GM20431 (cell line): ENCODE data around the gene PPP1R16B.
"Not testable (repeated sequence)": the region's sequence is repeated elsewhere in the genome, so short reads cannot be mapped to it uniquely, and the experiment has no call there.

ENCODE experiments used
- in situ Hi-C: fragments of 300-500 bp; cut with MseI, MboI; formaldehyde crosslinking; loops from one replicate; pipeline ENCODE4 v1.15.0; 2020; ENCODE audit warnings: low sequenced_read_pairs; ENCODE audit not compliant: unreplicated experiment

PPP1R16B gene

DNA sequence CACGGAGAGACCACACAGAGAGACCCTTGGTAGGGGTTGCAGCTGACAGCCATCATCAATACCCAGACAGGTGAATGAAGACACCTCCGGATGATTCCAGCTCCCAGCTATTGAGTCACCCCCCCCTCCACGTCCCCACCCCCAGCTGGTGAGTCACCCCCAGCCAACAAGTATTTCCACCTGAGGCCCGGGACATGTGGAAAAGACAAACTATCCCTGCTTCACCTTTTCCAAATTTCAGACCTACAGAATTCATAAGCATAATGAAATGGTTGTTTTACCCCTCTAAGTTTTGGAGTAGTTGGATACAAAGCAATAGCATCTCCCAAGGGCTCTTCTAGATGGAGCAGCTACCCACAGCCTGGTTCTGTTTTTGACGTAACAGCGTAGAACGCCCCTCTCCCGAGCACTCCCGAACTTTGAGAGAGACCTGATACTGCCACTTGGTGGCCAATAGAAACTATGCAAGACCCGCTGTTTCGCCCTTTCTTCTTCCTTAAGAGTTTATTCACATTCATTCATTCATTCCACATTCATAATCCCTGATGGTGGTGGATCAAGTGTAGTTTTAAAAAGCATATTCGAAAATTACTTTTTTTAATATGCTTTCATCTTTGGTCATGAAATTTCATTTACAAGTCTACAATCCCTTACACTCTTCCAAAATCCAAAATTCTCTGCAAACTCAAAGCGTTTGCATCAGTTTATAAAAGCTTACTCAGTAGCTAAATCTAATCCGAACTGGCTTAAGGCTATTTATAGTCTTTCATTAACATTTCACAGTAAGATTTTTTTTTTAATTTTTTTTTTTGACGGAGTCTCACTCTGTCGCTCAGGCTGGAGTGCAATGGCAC lies 15.1 kb upstream of the PPP1R16B start:
- in situ Hi-C loops, result no loop called here

DNA sequence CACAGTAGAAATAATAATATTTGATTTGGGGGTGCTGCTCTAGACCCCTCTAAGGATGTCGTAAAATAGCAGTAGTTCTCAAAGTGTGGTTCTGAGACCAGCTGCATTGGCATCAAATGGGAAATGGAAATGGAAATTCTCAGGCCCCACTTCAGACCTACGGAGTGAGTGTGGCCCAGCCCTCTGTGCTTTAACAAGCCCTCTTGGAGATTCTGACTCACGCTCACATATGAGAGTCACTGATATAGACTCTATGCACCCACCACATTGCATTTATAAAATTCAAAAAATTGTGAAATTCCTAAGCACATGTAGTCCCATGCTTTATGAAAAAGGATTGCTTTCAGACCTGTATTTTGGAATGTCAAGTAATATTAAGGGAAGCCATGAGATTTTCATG lies 14.2 kb upstream of the PPP1R16B start:
- in situ Hi-C loops, result no loop called here

DNA sequence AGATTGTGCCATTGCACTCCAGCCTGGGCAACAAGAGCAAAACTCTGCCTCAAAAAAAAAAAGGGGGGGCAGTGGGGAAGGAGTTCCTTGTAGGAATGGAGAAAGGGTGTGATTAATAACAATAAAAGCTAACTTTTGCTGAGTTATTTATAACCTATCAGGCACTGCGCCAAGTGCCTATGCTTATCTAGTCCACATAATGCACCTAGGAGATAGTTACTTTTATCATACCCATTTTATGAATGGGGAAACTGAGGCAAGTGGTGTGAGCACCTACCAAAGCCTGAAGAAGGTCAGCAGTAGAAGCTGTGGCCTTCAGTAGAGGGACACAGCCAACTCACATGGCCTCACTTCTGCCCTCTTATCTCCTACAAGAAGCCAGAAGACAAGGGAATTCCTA lies 13.6 kb upstream of the PPP1R16B start:
- in situ Hi-C loops, result no loop called here

DNA sequence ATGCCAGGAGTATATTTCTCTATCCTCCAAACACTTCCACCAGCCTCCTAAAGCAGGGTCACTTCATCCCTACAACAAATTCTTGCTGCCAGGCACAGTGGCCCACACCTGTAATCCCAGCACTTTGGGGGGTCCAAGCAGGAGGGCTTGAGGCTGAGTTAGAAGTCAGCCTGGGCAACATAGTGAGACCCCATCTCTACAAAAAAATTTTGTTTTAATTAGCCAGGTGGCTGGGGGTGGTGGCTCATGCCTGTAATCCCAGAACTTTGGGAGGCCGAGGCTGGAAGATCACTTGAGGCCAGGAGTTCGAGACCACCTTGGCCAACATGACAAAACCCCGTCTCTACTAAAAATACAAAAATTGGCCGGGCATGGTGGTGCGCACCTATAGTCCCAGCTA lies 11.4 kb upstream of the PPP1R16B start:
- in situ Hi-C loops, result not testable (repeated sequence)

DNA sequence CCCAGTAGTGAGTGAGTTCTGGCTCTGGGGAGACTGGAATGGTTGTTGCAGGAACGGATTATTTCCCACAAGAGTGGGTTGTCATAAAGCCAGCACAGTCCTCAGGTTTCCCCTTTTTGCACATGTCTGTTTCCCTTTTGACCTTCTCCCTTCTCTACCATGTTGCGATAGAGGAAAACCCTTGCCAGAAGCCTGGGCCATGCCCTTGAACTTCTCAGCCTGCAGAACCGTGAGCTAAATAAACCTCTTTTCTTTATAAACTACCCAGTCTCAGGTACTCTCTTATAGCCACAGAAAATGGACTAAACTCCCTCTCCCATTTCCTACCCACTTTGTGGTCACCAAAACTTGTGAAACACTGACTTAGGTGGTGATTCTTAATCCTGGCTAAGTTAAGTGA lies 7.2 kb upstream of the PPP1R16B start:
- in situ Hi-C loops, result no loop called here

DNA sequence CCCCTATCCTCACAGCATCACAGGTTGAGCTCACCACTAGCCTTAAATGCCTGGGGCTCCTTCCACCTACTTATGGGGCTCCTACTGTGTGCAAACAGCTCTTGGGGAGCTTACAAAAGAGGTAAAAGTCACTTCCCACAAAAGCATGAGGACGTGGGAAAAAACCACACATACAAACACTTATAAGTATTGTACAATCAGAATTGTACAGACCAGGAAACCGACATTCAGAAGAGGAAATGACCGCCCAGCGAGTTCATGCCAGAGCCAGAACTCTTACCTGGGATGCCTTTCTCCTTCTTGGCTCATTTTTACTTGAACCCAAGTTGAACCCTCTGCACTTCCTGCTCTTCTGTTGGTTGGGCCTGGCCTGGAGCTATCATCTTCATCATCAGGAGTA lies 6.3 kb upstream of the PPP1R16B start:
- in situ Hi-C loops, result no loop called here

DNA sequence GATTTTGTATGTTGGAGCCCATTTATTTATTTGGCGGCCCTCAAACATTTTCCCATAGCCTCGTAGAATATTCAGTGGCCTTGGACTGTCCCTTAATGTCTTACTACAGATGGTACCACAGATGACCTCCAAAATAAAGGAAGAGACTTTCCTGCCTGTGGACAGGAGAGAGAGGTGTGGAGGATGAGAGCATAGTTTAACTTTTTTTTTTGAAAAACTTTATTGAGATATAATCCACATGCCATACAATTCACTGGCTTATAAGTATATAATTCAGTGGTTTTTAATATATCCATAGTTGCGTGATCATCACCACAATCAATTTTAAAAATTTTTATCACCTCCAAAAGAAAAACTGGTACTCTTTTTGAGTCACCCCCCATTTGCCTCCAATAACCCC lies 4.6 kb upstream of the PPP1R16B start:
- in situ Hi-C loops, result no loop called here

DNA sequence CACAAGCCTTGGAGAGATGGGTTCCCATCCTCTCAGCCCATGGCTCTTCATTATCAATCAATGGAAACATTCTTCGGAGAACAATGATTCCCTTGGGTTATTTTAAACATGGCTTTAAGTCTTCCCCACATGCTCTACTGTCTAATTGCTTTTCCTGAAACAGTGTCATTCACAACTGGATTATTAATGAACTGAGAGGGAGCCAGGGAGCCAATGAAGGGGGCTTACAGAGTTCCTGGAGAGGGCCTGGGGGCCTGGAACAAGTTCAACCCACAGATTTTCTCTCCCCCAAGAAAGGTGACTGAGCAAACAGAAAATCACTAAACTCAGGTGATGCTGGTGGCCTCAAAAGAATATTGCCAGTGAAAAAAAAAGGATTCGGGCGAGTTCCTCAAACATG lies 1.3 kb upstream of the PPP1R16B start:
- in situ Hi-C loops, result no loop called here

DNA sequence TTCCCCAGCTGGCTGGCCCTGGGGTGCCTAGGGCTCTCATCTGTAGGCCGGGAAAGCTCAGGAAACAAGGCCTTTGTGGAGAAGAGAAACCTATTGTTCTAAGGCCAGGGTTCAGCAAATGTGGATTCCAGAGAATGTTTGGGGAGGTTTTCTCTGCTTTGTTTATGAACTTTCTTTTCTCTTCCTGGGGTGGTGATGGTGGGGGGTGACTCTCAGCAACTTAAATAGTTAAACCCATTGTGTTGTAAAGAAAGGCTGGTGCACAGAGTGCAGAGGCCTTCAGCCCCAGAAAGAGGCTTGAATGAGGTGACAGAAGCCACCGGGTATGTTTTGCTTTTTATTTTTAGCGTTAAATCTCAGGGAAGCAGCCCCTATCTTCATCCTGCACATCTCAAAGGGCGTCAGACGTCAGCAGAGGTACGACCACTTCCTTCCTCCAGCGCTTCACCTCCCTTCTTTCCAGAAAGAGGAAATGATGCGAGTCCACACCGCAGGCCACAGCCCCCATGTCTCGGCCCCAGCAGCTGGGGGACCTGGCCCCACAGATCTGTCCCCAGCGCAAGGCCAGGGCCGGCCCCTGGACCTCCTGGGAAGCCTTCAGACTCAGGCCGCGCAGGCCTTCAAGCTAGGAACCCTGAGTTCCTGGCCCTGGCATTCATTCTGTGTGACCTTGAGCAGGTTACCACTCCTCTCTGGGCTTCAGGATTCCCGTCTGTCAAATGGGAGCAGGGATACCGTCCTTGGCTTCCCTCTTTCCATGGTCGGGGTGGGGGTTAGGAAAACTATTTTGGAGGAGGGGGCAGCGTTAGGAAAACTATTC lies 605 bp upstream of the PPP1R16B start:
- in situ Hi-C loops, result no loop called here

DNA sequence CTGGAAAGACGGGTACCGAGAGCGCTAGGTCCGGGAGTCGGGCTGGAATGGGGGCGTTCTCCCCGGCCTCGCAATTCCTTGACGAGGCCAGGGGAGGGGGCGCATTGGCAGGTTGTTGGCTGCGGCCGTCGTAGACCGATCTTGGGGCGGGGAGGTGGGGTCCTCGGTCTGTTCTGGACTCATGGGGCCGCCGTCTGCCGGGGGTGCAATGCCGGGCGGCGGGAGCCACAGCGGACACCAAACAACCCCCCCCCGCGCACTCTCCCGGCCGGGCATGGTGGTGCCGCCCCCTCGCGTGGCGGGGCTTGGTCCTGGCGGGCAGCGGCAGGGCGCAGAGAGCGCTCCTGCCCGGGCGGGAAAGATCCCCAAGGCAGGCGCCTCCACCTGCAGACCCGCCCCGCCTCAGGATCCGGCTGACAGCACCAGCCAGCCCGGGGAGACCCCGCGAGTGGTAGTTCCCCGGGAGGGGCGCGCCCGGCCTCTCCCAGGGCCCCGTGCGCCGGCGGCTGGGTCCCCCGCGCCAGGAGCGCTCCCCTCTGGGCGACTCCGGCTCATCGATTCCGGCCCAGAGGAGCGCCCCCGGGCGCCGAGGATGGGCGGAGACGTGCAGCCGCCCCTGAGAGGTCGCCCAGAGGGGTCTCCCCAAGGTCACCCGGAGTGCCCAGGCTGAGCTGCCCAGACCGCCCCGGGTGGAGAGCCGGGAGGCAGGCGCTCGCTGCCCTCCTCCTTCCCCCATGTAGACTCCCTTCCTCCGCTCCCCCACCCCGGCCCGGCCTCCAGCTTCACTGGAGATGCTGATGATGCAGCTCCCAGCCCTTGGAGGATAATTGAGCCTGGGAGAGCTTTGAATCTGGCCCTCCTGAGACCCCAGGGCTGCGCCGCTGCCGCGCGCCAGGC lies 709 bp downstream of the PPP1R16B start:
- in situ Hi-C loops, result no loop called here

DNA sequence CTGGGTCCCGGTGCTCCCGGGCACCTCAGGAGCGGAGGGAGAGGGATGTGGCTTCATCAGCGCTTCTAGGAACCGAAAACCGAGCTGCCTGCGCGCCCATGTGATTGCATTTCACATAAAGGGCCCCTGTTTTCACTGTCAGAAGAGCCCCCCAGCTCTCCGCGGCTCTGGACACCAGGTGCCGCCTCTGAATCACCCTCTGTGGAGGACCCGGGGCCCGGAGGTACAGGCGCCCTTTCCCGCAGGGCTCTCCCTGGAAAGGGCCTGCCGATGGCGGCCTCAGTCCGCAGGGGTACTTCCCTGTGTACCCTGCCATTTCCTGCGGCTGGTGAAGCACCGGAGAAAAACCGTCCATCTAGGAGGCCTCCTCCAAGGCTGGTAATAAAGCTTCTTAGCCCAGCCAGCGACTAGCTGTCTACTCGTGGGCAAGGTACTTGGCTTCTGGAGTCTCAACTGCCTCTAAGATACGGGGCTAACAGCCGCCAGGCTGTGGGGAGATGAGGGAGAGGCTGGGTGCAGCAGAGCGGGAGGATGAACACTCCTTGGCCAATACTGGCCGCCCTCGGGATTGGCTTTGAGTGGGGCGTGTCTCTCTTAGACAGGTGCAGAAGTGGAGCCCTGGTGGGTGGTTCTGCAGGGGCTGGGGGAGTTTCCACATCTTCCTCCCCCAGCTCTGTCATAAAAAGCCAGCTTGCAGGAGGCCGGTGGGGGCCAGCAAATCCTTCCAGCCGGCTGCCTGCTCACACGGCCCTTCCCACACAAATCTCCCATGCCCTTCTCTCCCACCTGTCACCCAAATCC lies 1.6 kb downstream of the PPP1R16B start:
- in situ Hi-C loops, result no loop called here

DNA sequence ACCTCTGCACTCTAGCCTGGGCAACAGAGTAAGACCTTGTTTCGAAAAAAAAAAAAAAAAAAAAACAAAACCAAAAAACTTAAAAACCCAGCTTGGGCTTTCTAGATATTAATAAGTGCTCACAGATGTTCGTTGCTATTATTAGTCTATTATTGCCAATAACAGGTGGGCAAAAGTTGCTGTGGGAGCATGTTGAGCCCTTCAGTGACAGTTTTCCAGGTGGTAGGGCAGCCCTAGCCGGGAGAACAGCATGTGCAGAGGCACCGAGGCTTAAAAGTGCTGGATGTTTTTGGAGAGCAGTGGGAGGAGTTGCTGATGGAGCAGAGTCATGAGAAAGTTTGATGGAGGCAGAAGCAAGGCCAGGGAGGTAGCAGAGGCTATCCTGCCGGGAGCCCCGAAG lies 4.4 kb downstream of the PPP1R16B start:
- in situ Hi-C loops, result no loop called here

DNA sequence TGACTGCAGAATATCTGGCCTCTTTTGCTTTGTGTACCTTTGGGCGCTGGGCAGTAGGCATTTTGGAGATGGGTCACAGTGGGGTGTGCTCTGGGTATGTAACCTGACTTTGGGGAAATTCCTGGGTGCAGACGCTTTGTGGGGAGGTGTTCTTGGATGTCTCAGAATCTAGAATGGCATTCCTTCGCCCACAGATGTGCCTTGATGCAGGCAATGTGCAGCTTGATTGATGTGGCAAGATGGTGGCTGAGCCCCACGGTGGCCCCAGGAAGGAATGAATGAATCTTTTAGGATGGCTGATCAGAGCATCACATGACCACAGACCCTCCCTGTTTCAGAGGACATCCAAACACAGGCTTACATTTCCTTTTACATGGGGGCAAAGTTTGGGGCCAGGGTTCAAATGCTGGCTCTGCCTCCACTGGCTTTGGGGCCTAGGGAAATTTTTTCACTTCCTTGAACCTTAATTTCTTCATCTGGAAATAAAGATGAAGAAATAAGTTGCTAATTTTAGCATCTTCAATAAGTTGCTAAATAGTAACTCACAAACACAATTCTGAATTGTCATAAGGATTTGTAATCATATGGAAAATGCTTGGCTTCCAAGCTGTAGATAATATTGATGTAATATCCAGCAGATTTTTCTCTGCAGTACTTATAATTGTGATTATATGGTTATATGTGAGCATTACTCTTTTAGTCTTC lies 5.6 kb downstream of the PPP1R16B start:
- in situ Hi-C loops, result no loop called here

DNA sequence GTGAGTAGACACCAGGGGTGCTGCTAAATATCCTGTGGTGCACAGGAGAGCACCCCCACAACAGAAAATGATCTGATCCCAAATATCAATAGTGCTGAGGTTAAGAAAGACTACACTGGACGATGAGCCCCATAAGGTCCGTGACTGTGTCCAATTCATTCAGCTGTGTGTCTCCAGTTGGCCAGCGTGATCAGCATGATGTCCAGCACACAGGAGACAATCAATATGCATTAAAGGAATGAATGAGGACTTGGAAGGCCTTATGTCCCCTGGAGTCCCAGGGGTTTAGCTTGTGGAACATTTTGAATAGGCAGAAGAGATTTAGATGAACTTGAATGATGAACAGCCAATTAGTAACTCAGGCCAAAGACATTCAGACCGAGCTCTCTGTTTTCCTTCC lies 6.3 kb downstream of the PPP1R16B start:
- in situ Hi-C loops, result no loop called here

DNA sequence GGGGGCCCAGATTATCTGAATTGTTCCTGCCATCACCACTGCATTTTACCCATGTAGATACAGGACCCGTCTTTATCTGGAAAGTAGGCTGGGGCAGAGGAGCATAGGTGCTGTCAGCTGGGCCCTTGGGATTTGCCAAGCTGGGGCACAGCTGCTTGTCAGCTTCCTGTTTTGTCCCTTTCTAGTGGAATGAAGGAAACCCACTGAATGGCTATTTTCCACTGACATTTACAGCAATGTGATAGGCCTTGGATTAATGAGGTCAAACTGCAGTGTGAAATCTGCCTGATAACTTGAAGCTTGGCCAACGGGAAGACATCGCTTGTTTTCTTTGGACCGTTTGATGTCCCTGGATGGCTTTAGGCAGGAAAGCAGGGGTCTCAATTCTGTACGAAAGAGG lies 6.7 kb downstream of the PPP1R16B start:
- in situ Hi-C loops, result no loop called here

DNA sequence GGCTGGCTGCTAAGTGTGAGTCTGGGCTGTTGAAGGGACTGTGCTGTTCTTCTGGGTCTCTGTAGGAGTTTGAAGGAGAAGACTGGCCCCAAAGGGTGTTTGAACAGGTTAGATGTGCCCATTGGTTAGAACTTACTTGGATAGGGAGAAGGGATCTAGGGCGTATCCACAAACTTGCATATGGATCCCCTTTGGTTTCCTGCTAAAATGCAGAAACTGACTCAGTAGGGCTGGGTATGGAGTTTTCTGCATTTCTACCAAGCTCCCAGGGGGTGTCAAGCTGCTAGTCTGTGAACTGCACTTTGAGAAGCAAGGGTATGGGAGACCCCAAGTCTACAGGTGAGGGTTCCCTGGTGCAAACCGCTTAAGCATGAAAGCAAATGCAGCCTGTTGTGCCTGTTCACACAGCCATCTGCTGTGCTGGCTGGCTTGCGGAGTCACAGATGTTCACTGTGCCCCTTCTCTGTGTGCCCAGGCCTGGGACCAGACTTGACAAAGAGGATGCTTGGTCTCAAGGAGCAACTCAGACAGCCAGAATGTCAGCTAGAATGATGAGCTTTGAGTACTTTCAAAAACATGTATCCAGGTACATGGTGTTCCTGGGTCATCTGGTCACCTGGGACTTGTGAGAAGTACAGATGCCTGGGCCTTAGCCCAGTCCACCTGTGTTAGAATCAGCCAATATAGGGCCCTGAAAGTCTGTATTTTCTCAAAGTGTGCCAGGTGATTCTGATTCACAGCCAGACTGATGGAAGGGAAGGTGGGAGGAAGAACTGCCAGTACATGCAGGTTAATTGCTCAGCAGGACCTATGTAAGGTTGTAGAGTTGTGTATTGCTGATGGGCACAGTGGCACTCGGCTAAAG lies 7.4 kb downstream of the PPP1R16B start:
- in situ Hi-C loops, result no loop called here

DNA sequence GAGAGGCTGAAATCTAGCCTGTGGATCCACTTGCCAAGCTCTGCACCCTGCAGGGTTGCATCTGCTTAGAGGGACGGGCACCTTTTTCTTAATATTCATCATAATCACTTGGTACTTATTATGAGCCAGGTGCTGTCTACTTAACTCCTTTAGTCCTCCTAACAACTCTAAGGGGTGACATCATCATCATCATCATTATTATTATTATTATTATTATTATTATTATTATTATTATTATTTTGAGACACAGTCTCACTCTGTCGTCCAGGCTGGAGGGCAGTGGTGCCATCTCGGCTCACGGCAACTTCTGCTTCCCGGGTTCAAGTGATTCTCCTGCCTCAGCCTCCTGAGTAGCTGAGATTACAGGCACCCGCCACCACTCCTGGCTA lies 8.1 kb downstream of the PPP1R16B start:
- in situ Hi-C loops, result not testable (repeated sequence)

DNA sequence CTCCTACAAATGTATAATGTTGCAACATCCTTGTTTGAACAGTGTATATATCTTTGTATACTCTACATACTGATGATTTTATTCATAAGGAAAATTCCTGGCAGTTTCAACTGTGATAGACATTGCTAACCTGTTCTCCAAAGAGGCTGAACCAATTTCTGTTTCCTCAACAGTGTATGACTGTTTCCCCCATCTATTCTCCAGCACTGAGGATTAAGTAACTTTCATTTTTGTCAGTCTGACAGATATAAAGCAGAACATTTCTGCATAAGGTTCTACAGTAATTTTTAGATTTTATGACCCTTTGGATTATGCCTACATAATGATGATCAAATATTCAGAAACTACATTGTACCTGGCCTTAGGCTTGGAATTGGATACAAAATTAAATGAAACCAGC lies 9.9 kb downstream of the PPP1R16B start:
- in situ Hi-C loops, result no loop called here
